CD8-positive, alpha-beta memory T cell (primary cell): ENCODE data around the gene MYH9. TPM values are rescaled to one million over a fixed set of nuclear protein-coding genes. Genes with fewer than 3 reads are reported as not detected.

Experiments
- CTCF ChIA-PET: fragments of 350-600 bp; sonication (Branson Sonifier 250); formaldehyde crosslinking; loops from one replicate; lab custom pipeline; 2021; ENCODE audit warnings: antibody characterized with exemption; lab: Charles Lee
- POLR2A ChIA-PET: fragments of 350-600 bp; sonication (Branson Sonifier 250); formaldehyde crosslinking; loops from one replicate; lab custom pipeline; 2021; ENCODE audit warnings: antibody characterized with exemption; lab: Charles Lee
- DNase-seq, 5 donors: peaks; one replicate each; pipeline versions ENCODE4 v3.0.0 to v3.0.0-alpha.2; 2020 to 2022; ENCODE audit warnings: mixed read lengths in 1 of 5
- H3K27ac ChIP-seq: one replicate; pipeline ENCODE4 v1.7.0; 2013; ENCODE audit warnings: low read depth, mild to moderate bottlenecking, low read length, moderate library complexity
- H3K27me3 ChIP-seq: 2 replicates; pipeline ENCODE4 v1.7.0; 2013; ENCODE audit warnings: low read length, mild to moderate bottlenecking; ENCODE audit not compliant: insufficient read depth, poor library complexity, severe bottlenecking
- H3K36me3 ChIP-seq: 2 replicates; pipeline ENCODE4 v1.7.0; 2013; ENCODE audit warnings: mild to moderate bottlenecking, low read length, moderate library complexity; ENCODE audit not compliant: insufficient read depth
- H3K4me1 ChIP-seq: 2 replicates; pipeline ENCODE4 v1.7.0; 2013; ENCODE audit warnings: mild to moderate bottlenecking, low read length, moderate library complexity; ENCODE audit not compliant: insufficient read depth
- H3K4me3 ChIP-seq: 2 replicates; pipeline ENCODE4 v1.7.0; 2013; ENCODE audit warnings: mild to moderate bottlenecking, low read length
- H3K9me3 ChIP-seq: 2 replicates; pipeline ENCODE4 v1.7.0; 2013; ENCODE audit warnings: mild to moderate bottlenecking, low read length
- H3K27ac Mint-ChIP-seq, 8 donors: one replicate each; pipeline ENCODE4 v1.8.0; 2020 to 2021; ENCODE audit warnings: mixed read lengths in 8 of 8, mild to moderate bottlenecking in 6 of 8, inconsistent platforms in 3 of 8, moderate library complexity in 3 of 8
- H3K27me3 Mint-ChIP-seq, 2 donors: one replicate each; pipeline ENCODE4 v1.8.0; 2020 to 2021; ENCODE audit warnings: mixed read lengths in 2 of 2, mild to moderate bottlenecking in 1 of 2, moderate library complexity in 1 of 2
- H3K36me3 Mint-ChIP-seq, 3 donors: one replicate each; pipeline ENCODE4 v1.8.0; 2020 to 2021; ENCODE audit warnings: mixed read lengths in 3 of 3, inconsistent platforms in 1 of 3, mild to moderate bottlenecking in 1 of 3
- H3K4me1 Mint-ChIP-seq, 3 donors: one replicate each; pipeline ENCODE4 v1.8.0; 2020 to 2021; ENCODE audit warnings: mixed read lengths in 3 of 3, inconsistent platforms in 1 of 3, mild to moderate bottlenecking in 1 of 3
- H3K4me3 Mint-ChIP-seq, 7 donors: one replicate each; pipeline ENCODE4 v1.8.0; 2020 to 2021; ENCODE audit warnings: mixed read lengths in 7 of 7, mild to moderate bottlenecking in 6 of 7, moderate library complexity in 4 of 7, inconsistent platforms in 2 of 7
- H3K9me3 Mint-ChIP-seq, 5 donors: one replicate each; pipeline ENCODE4 v1.8.0; 2020 to 2022; ENCODE audit warnings: mixed read lengths in 5 of 5, mild to moderate bottlenecking in 3 of 5, moderate library complexity in 2 of 5, inconsistent platforms in 1 of 5
- polyA plus RNA-seq: library from polyadenylated mRNA; unstranded; fragments of 300-500 nt; fragmentation: Illumina TruSeq; gene quantifications from one replicate; pipeline ENCODE4 v1.2.3, GENCODE V29; 2021
- total RNA-seq, 2 experiments: library from RNA; stranded (reverse); gene quantifications; one replicate each; pipeline ENCODE4 v1.2.3, GENCODE V29; 2021

MYH9 gene
- total and polyA plus RNA-seq, 3 experiments from 2014 or later, result 425 to 684 (median 680) TPM

DNA sequence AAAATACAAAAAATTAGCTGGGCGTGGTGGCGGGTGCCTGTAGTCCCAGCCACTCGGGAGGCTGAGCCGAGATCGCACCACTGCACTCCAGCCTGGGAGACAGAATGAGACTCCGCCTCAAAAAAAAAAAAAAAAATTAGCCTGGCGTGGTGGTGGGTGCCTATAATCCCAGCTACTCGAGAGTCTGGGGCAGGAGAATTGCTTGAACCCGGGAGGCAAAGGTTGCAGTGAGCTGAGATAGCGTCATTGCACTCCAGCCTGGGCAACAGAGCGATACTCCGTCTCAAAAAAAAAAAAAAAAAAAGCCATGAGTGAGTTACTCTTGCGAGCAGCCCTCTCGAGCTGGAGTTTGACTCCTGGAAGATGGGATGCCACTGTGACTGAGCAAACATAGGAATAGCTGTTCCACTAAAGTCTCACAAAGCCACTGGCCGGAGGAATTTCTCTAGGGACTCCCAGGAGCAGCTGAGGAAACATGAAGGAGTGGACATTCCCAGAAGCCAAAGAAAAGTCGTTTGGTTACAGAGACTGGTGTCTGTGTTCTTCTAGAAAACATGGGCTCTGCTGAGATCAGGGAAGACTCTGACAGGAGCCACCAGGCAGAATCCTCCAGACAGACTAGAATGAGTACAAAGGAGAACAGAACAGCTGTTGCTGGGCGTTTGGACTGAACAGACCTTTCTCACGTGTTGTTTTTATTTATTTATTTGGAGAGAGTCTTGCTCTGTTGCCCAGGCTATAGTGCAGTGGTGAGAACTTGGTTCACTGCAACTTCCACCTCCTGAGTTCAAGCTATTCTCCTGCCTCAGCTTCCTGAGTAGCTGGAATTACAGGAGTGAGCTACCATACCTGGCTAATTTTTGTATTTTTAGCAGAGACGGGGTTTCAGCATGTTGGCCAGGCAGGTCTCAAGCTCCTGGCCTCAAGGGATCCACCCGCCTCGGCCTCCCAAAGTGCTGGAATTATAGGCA lies 32.4 kb upstream of the MYH9 start:
- Histone ChIP-seq H3K27me3 (no peaks in the 10 kb centered on the region), H3K9me3 (no peaks in the 10 kb centered on the region), H3K36me3 (no peaks in the 10 kb centered on the region), H3K4me3 (no peak overlapping the region), H3K4me1 (peaks cover 15% of the 10 kb centered on the region), H3K27ac (no peak overlapping the region)
- POLR2A ChIA-PET, result interaction anchor here (0.6 kb wide), 3 partner anchors 16 to 130 kb away, joined by 3 to 4 read pairs (median 4); no protein-coding TSS in a partner anchor
- peaks cover 15 to 50% (median 18%) of the 10 kb centered on the region in 3 donors for H3K4me1 Mint-ChIP-seq
- CTCF ChIA-PET, result interaction anchor here (0.6 to 2.6 kb wide), 3 partner anchors 9 to 18 kb away, joined by 3 to 8 read pairs (median 3); no protein-coding TSS in a partner anchor
- peak overlapping the region in 4 of 7 donors; percentile 72 to 87 (median 76) for H3K4me3 Mint-ChIP-seq
- H3K27me3 Mint-ChIP-seq, result peaks cover 0 to 2% of the 10 kb centered on the region in 2 donors
- DNase-seq, result no peak
- peak overlapping the region in 3 of 8 donors; percentile 71 to 92 (median 83) for H3K27ac Mint-ChIP-seq
- no peaks in the 10 kb centered on the region for H3K9me3 Mint-ChIP-seq
- no peaks in the 10 kb centered on the region for H3K36me3 Mint-ChIP-seq

DNA sequence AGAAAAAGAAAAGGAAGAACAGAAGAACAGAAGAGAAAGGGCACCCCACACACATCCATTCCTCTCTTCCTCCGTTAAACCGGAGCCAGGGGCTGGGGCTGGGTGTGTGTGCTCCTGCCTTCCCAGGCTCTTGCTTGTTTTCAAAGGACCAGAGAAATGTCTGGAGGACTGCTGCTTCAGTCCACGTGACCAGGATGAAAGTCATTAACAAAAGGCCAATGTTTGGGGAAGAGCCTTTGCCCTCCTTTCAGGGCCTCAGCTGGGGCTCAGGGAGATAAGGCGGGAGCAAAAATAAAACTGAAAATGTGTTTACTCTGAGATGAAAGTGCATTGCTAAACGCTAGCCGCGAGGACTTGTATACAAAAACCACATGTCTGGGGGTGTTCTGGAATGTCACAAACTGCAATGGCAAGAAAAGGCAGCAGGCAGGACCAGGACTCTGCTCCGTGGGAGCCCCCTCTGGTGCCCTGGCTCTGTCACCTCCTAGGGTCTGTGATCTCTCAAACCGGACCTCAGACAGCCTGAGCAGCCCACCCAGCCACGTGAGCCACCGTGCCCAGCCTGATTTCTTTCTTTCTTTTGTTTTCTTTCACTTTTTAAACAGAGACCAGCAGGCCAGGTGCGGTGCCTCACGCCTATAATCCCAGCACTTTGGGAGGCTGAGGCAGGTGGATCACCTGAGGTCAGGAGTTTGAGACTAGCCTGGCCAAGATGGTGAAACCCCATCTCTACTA lies 31.6 kb upstream of the MYH9 start:
- peaks cover 8% of the 10 kb centered on the region for H3K4me1 ChIP-seq
- Mint-ChIP-seq H3K27me3 (no peaks in the 10 kb centered on the region), H3K4me1 (peaks cover 7 to 42% (median 15%) of the 10 kb centered on the region in 3 donors), H3K4me3 (peak overlapping the region; percentile 46 to 89 (median 75)), H3K27ac (peak overlapping the region in 7 of 8 donors; percentile 63 to 92 (median 77)), H3K9me3 (no peaks in the 10 kb centered on the region), H3K36me3 (no peaks in the 10 kb centered on the region)
- CTCF ChIA-PET, result interaction anchor here (0.6 to 2.6 kb wide), 2 partner anchors 9 to 16 kb away, joined by 3 to 8 read pairs; no protein-coding TSS in a partner anchor
- H3K27ac ChIP-seq, result no peak overlapping the region
- no peaks in the 10 kb centered on the region for H3K27me3 ChIP-seq
- no peak for DNase-seq
- no peaks in the 10 kb centered on the region for H3K9me3 ChIP-seq
- H3K4me3 ChIP-seq, result no peak overlapping the region
- POLR2A ChIA-PET, result interaction anchor here (0.6 kb wide), 1 partner anchor 15 kb away, joined by 4 read pairs; no protein-coding TSS in a partner anchor
- H3K36me3 ChIP-seq, result no peaks in the 10 kb centered on the region

DNA sequence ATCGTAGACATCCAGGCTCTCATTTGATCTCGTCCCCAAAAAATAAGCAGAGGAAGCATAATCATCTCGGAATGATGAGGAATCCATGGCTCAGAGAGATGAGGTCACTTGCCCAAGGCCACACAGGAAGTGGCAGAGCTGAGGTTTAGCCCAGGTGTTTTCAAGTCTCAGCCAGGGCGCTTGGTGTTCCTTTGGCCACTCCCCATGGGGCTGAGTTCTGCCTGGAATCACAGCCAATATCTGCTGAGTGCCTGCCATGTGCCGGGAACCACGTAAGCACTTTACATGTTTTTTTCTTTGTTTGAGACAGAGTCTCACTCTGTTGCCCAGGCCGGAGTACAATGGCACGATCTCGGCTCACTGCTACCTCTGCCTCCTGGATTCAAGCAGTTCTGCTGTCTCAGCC lies 29.5 kb upstream of the MYH9 start:
- no peaks in the 10 kb centered on the region for H3K27me3 ChIP-seq
- Mint-ChIP-seq H3K4me1 (peaks cover 12 to 38% (median 14%) of the 10 kb centered on the region in 3 donors), H3K27me3 (no peaks in the 10 kb centered on the region), H3K36me3 (no peaks in the 10 kb centered on the region), H3K27ac (no peak overlapping the region), H3K9me3 (no peaks in the 10 kb centered on the region), H3K4me3 (peak overlapping the region in 1 of 7 donors; percentile 36)
- H3K4me3 ChIP-seq, result no peak overlapping the region
- no peaks in the 10 kb centered on the region for H3K9me3 ChIP-seq
- H3K4me1 ChIP-seq, result peaks cover 8% of the 10 kb centered on the region
- DNase-seq, result no peak
- ChIA-PET CTCF (no interaction called here), POLR2A (no interaction called here)
- no peaks in the 10 kb centered on the region for H3K36me3 ChIP-seq
- no peak overlapping the region for H3K27ac ChIP-seq

DNA sequence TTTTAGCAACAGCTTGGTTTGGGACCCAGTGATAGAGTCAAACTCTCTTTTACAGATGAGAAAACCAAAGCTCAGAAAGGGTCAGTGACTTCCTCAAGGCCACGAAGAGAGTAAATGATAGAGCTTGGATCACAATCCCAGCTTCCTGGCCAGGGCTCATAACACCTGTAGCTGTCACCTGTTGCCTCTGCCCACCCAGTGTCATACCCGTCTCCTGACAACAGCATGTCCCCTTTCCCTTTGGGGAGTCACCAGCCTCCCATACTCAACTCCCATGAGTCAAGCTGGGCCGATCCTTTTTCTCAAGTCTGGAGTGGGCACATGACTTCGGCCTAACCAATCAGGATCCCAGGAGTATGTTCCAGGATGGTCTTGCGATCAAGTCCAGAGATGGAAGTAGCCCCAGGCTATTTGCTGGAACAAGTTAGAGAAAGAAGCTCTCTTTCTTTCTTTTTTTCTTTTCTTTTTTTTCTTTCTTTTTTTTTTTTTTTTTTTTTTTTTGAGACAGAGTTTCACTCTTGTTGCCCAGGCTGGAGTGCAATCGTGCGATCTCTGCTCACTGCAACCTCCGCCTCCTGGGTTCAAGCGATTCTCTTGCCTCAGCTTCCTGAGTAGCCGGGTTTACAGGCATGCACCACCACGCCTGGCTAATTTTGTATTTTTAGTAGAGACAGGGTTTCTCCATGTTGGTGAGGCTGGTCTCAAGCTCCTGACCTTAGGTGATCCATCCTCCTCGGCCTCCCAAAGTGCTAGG lies 27.8 kb upstream of the MYH9 start:
- Histone ChIP-seq H3K27ac (no peak overlapping the region), H3K36me3 (no peaks in the 10 kb centered on the region), H3K4me1 (peaks cover 20% of the 10 kb centered on the region), H3K9me3 (no peaks in the 10 kb centered on the region), H3K4me3 (no peak overlapping the region), H3K27me3 (no peaks in the 10 kb centered on the region)
- peak overlapping the region in 4 of 8 donors; percentile 23 to 77 (median 47) for H3K27ac Mint-ChIP-seq
- H3K9me3 Mint-ChIP-seq, result no peaks in the 10 kb centered on the region
- CTCF ChIA-PET, result interaction anchor here (0.8 to 1.6 kb wide), 5 partner anchors 18 to 81 kb away, joined by 3 to 4 read pairs (median 3); no protein-coding TSS in a partner anchor
- H3K4me3 Mint-ChIP-seq, result peak overlapping the region in 1 of 7 donors; percentile 24
- no peaks in the 10 kb centered on the region for H3K27me3 Mint-ChIP-seq
- peaks cover 22 to 43% (median 22%) of the 10 kb centered on the region in 3 donors for H3K4me1 Mint-ChIP-seq
- no peaks in the 10 kb centered on the region for H3K36me3 Mint-ChIP-seq
- DNase-seq, result no peak
- POLR2A ChIA-PET, result interaction anchor here (0.6 to 1.0 kb wide), 3 partner anchors 10 to 89 kb away, joined by 3 to 5 read pairs (median 4); no protein-coding TSS in a partner anchor

DNA sequence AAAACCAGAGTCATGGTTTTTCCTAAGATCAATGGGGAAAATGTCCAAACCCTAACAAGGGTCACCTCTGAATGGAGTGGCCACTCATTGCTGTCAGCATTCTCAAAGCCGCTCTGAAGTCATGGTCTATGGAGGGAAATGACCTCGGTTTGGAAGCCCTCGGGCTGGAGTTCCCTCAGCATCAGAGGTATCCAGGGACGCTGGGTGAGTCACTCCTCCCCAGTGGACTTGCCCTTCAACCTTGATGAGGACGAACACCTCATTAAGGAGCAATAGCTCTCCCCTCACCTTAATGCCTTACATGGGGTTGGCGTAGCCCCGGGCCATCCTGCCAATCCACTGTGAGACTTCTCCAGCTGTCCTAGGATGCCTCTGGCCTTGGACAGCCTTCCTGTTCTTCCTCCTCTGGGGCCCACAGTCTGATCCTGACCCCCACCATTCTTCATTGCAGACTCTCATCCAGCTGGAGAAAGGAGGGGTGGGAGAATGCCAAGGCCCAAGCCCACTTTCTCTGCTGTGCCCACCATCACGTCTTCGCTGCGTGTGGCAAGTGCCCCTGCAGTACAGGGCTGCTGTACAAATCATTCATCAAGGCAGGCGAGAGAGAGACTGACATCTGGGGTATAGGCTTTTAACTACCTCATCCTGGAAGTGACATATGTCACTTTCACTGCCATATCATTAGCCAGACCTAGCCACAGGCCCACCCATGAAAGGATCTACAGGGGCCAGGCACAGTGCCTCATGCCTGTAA lies 25.4 kb upstream of the MYH9 start:
- Histone ChIP-seq H3K4me3 (no peak overlapping the region), H3K9me3 (no peaks in the 10 kb centered on the region), H3K4me1 (peaks cover 28% of the 10 kb centered on the region), H3K27me3 (no peaks in the 10 kb centered on the region), H3K36me3 (no peaks in the 10 kb centered on the region), H3K27ac (no peak overlapping the region)
- no peak overlapping the region for H3K4me3 Mint-ChIP-seq
- no peak for DNase-seq
- no peaks in the 10 kb centered on the region for H3K9me3 Mint-ChIP-seq
- no peaks in the 10 kb centered on the region for H3K36me3 Mint-ChIP-seq
- peaks cover 27 to 54% (median 37%) of the 10 kb centered on the region in 3 donors for H3K4me1 Mint-ChIP-seq
- ChIA-PET CTCF (no interaction called here), POLR2A (no interaction called here)
- H3K27ac Mint-ChIP-seq, result peak overlapping the region in 4 of 8 donors; percentile 32 to 75 (median 40)
- H3K27me3 Mint-ChIP-seq, result no peaks in the 10 kb centered on the region

DNA sequence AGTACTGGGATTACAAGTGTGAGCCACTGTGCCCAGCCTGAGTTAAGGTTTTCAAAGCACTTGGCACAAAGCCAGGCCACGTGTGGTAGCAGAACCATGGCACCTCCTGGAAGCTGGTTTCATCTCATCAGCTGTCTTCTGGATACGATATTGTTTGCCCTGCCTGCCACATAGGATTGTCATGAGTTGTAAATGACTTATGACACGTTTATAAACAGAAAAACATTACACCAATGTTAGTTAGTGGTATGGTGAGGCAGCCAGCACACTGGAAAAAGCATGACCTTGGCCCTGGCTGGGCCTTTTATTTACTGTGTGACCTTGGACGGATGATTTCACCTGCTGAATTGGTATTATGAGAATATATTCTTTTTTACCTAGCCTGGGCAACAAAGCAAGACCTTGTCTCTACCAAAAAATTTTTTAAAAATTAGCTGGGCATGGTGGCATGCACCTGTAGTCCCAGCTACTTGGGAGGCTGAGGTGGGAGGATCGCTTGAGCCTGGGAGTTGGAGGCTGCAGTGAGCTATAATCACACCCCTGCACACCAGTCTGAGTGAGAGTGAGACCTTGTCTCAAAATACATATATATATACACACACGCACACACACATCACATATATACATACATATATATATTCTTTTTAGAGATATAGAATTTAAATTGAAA lies 24.0 kb upstream of the MYH9 start:
- POLR2A ChIA-PET, result no interaction called here

More for the DNA sequence above, 24.0 kb upstream of the MYH9 start:
- H3K4me3 Mint-ChIP-seq, result peak overlapping the region in 1 of 7 donors; percentile 5
- Histone ChIP-seq H3K4me1 (peaks cover 38% of the 10 kb centered on the region), H3K27ac (no peak overlapping the region), H3K9me3 (no peaks in the 10 kb centered on the region), H3K27me3 (no peaks in the 10 kb centered on the region), H3K4me3 (no peak overlapping the region), H3K36me3 (no peaks in the 10 kb centered on the region)
- H3K36me3 Mint-ChIP-seq, result no peaks in the 10 kb centered on the region
- H3K27ac Mint-ChIP-seq, result peak overlapping the region in 4 of 8 donors; percentile 21 to 52 (median 23)
- peak in 2 of 5 donors; percentile 10 to 52 for DNase-seq
- H3K9me3 Mint-ChIP-seq, result no peaks in the 10 kb centered on the region
- H3K4me1 Mint-ChIP-seq, result peaks cover 30 to 53% (median 45%) of the 10 kb centered on the region in 3 donors
- H3K27me3 Mint-ChIP-seq, result no peaks in the 10 kb centered on the region
- CTCF ChIA-PET, result interaction anchor here (1.3 to 2.1 kb wide), 3 partner anchors 40 to 110 kb away, joined by 4 read pairs; no protein-coding TSS in a partner anchor
